Renal pelvis (tissue), 12 donors: ENCODE measurements around the gene SERTAD4. TPM values are rescaled to one million over a fixed set of nuclear protein-coding genes. Genes with fewer than 3 reads are reported as not detected.
"Not testable (repeated sequence)": the region's sequence is repeated elsewhere in the genome, so short reads cannot be mapped to it uniquely, and the experiment has no call there.

Experiments used
- DNase-seq: peaks from one replicate; pipeline ENCODE4 v3.0.0-alpha.2; 2013
- long read RNA-seq, 16 experiments: transcript quantifications; one replicate each; lab custom pipeline, GENCODE V29; 2026
- polyA plus RNA-seq, 3 donors: library from polyadenylated mRNA; unstranded; fragments of 120-200 nt; gene quantifications; one replicate each; pipeline ENCODE4 v1.2.1, GENCODE V29; 2013; ENCODE audit not compliant: insufficient read length in 3 of 3

SERTAD4 gene
- polyA plus RNA-seq = 1 to 10 TPM; 2.7 to 3.5 (median 3.0) TPM
- long read RNA-seq, donor 1, full-length matches to known transcripts = 1 of 1 reads
- long read RNA-seq, donor 1, partial matches to known transcripts = 0 of 1 reads
- long read RNA-seq, donor 1, other reads (novel, unspliced or antisense) = 0 of 1 reads
- long read RNA-seq, donor 2 = 0 reads
- long read RNA-seq, donor 3 = 0 reads
- long read RNA-seq, donor 4 = 0 reads
- long read RNA-seq, donor 5, full-length matches to known transcripts = 1 of 1 reads
- long read RNA-seq, donor 5, partial matches to known transcripts = 0 of 1 reads
- long read RNA-seq, donor 5, other reads (novel, unspliced or antisense) = 0 of 1 reads
- long read RNA-seq, donor 6, full-length matches to known transcripts = 1 of 1 reads
- long read RNA-seq, donor 6, partial matches to known transcripts = 0 of 1 reads
- long read RNA-seq, donor 6, other reads (novel, unspliced or antisense) = 0 of 1 reads
- long read RNA-seq, donor 7, full-length matches to known transcripts = 3 of 3 reads
- long read RNA-seq, donor 7, partial matches to known transcripts = 0 of 3 reads
- long read RNA-seq, donor 7, other reads (novel, unspliced or antisense) = 0 of 3 reads
- long read RNA-seq, donor 8, full-length matches to known transcripts = 3 of 3 reads
- long read RNA-seq, donor 8, partial matches to known transcripts = 0 of 3 reads
- long read RNA-seq, donor 8, other reads (novel, unspliced or antisense) = 0 of 3 reads
- long read RNA-seq, donor 9 = 0 reads
- long read RNA-seq, donor 10 = 0 reads
- long read RNA-seq, donor 11 = 0 reads
- long read RNA-seq, donor 12 = 0 reads
- long read RNA-seq, donor 13 = 0 reads
- long read RNA-seq, donor 14 = 0 reads
- long read RNA-seq, donor 15, full-length matches to known transcripts = 3 of 28 reads
- long read RNA-seq, donor 15, partial matches to known transcripts = 6 of 28 reads
- long read RNA-seq, donor 15, other reads (novel, unspliced or antisense) = 19 of 28 reads
- long read RNA-seq, donor 16, full-length matches to known transcripts = 1 of 1 reads
- long read RNA-seq, donor 16, partial matches to known transcripts = 0 of 1 reads
- long read RNA-seq, donor 16, other reads (novel, unspliced or antisense) = 0 of 1 reads

GRCh38 chr1:210232511-210233215 lies at the start of gene SERTAD4:
SERTAD4 (plus strand) TSS chr1:210232796; CDS start chr1:210237961, 5,165 bp downstream.
- DNase-seq = peak; percentile 64

- DNase-seq = no peak
Observed at GRCh38 chr1:210185063-210185462, 47.5 kb upstream of the SERTAD4 start.

- not testable (repeated sequence) for DNase-seq
Observed at GRCh38 chr1:210187849-210188606, 44.6 kb upstream of the SERTAD4 start.

GRCh38 chr1:210189426-210189825 lies 43.2 kb upstream of the SERTAD4 start:
- DNase-seq = no peak

GRCh38 chr1:210195635-210196160 lies 36.9 kb upstream of the SERTAD4 start:
- no peak for DNase-seq

- DNase-seq = not testable (repeated sequence)
Observed at GRCh38 chr1:210196266-210196665, 36.3 kb upstream of the SERTAD4 start.

- no peak for DNase-seq
Observed at GRCh38 chr1:210198840-210199239, 33.8 kb upstream of the SERTAD4 start.

- DNase-seq = no peak
Observed at GRCh38 chr1:210200124-210200736, 32.4 kb upstream of the SERTAD4 start.

- no peak for DNase-seq
Observed at GRCh38 chr1:210201681-210202080, 30.9 kb upstream of the SERTAD4 start.

GRCh38 chr1:210207597-210208450 lies 24.8 kb upstream of the SERTAD4 start:
- DNase-seq = no peak

GRCh38 chr1:210213335-210213734 lies 19.3 kb upstream of the SERTAD4 start:
- DNase-seq = no peak

- no peak for DNase-seq
Observed at GRCh38 chr1:210214573-210215409, 17.8 kb upstream of the SERTAD4 start.

- DNase-seq = no peak
Observed at GRCh38 chr1:210217482-210217881, 15.1 kb upstream of the SERTAD4 start.

- DNase-seq = no peak
Observed at GRCh38 chr1:210218047-210218446, 14.5 kb upstream of the SERTAD4 start.

GRCh38 chr1:210222340-210223006 lies 10.1 kb upstream of the SERTAD4 start:
- DNase-seq = peak; percentile 57

GRCh38 chr1:210223226-210223904 lies 9.2 kb upstream of the SERTAD4 start:
- DNase-seq = peak; percentile 22

- no peak for DNase-seq
Observed at GRCh38 chr1:210228158-210228557, 4.4 kb upstream of the SERTAD4 start.
